ENCODE results near the gene SMAD3. TPM values are rescaled to one million over a fixed set of nuclear protein-coding genes. Genes with fewer than 3 reads are reported as not detected.

SMAD3 gene
- total RNA-seq, 4 donors from 2014 or later: 25.3 to 54.2 (median 40.0) TPM

- TF ChIP-seq CTCF (IDR thresholded peaks at IDR 0.05; ENCODE audit: low read depth): no peak
Observed at GRCh38 chr15:67066959-67067853, 1.8 kb downstream of the SMAD3 start.

- TF ChIP-seq CTCF (IDR thresholded peaks at IDR 0.05; ENCODE audit: low read depth): no peak
Observed at GRCh38 chr15:67067930-67068551, 2.6 kb downstream of the SMAD3 start.

DNA sequence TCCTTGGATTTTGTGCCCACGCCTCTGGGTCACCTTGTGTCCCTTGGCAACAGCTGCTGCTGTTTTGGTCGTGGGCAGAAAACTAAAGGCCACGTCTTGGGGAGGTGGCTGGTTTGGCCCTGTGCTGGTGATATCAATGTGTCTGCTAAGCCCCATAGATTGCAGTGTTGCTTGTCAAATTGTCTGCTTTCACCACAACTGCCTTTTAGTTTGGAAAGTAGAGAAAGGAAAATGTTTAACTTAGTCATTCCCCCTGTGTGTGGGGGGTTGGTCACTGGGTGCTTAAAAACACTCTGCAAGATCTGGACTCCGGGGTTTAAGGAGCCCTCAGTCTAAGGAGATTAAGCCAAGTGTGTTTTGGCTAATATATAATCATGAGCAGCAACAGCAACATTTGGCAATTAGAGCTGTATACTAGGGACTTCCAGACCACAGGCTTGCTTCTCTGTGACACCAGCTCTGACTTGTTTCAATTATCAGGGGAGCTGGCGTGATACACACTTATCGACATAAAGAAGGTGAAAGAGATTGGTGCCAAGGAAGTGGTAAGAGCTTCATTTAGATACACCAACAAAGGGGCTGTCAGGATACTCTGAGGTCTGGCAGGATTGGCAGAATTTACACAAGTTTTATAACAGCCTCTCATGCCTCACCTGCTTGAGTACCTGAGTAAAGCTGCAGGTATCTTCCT is 3.5 kb downstream of the SMAD3 start:
- TF ChIP-seq CTCF (IDR thresholded peaks at IDR 0.05; ENCODE audit: low read depth): no peak

DNA sequence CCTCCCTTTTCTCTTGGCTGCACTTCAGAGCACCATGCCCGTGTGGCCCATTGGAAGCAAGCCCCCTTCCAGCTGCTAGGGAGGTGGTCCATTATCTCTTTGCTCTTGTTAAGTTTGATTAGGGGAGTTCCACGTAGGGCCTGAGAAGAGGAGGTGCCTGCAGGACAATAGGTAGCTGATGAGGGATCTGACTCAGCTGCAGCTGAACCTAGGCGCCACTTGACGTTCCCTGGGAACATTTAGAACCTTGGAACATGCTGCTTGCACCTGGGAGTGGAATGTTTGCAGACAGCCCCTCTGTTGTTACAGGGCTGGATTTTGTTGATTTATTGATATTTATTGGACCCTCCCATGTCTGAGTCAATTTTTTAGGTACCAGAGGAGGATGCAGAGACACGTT is 4.7 kb downstream of the SMAD3 start:
- TF ChIP-seq CTCF (IDR thresholded peaks at IDR 0.05; ENCODE audit: low read depth): no peak

DNA sequence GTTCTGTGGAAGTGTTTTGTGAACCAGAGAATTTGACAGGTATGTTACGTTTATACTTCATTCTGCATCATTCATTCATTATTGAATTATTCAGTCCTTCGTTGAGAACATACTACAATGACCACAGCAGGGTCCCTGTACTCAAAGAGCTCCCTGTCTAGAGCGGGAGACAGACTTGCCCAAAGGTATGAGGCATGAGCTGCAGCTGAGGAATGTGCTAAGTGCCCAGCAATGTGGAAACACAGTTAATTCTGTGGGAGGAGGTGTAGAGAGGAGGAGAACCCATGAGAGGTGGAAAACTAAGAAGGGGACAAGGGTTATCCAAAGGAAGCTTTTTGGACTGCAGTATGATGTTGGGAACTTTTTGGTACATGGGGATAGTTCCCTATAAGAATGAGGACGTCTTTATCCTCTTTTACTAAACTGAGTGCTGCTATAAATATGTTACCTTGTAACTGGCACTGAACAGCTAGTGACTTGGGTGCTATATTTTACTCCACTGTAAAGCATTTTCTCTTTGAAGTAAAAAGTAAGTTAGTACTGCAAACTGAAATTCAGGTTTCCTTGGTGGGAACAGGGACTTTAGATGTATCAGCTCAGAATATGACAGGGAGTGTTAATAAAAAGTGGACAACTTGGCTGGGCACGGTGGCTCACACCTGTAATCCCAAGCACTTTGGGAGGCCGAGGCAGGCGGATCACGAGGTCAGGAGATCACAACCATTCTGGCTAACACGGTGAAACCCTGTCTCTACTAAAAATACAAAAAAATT is 5.7 kb downstream of the SMAD3 start:
- no peak for TF ChIP-seq CTCF (IDR thresholded peaks at IDR 0.05; ENCODE audit: low read depth)

DNA sequence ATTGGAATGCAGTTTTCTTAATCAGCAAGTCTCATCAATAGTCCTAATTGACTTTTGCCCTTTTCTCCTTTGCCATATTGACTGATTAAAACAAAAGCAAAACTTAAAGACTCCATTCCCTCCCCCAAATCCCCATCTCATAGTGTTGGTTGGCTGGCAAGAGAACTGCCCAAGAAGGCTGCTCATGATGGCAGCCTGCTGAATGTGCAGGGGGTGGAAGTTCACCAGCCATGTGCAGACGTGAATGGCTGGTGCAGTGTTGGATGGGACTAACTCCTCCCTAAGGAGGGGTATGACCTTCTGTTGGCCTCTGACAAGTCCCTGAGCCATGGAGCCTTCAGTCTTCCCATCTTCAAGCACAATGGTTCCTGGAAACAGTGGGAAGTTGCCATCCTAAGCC is 7.0 kb downstream of the SMAD3 start:
- TF ChIP-seq CTCF (IDR thresholded peaks at IDR 0.05; ENCODE audit: low read depth): no peak

All from subcutaneous adipose tissue (tissue), 4 donors.